Measurements from ENCODE around the gene ENTPD5.

- TF ChIP-seq POLR2AphosphoS5 (IDR thresholded peaks at IDR 0.05) (no peak), POLR2A (IDR thresholded peaks at IDR 0.05) (no peak)
- TF ChIP-seq, protein P1, sequence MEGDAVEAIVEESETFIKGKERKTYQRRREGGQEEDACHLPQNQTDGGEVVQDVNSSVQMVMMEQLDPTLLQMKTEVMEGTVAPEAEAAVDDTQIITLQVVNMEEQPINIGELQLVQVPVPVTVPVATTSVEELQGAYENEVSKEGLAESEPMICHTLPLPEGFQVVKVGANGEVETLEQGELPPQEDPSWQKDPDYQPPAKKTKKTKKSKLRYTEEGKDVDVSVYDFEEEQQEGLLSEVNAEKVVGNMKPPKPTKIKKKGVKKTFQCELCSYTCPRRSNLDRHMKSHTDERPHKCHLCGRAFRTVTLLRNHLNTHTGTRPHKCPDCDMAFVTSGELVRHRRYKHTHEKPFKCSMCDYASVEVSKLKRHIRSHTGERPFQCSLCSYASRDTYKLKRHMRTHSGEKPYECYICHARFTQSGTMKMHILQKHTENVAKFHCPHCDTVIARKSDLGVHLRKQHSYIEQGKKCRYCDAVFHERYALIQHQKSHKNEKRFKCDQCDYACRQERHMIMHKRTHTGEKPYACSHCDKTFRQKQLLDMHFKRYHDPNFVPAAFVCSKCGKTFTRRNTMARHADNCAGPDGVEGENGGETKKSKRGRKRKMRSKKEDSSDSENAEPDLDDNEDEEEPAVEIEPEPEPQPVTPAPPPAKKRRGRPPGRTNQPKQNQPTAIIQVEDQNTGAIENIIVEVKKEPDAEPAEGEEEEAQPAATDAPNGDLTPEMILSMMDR (IDR thresholded peaks at IDR 0.05), result no peak
Observed at GRCh38 chr14:74064883-74065282, 45.8 kb upstream of the ENTPD5 start.

Data from stomach (tissue), 4 donors.